LNCaP clone FGC (cell line): ENCODE data around the gene CD52.

Source experiments
- DNase-seq: peaks from one replicate; pipeline ENCODE4 v3.0.0-alpha.2; 2011; ENCODE audit warnings: low read depth
- H3K4me3 ChIP-seq: 2 replicates; pipeline ENCODE4 v1.5.1; 2011; ENCODE audit warnings: mild to moderate bottlenecking, low read depth, low read length, control low read depth
- TF ChIP-seq, protein P1 (sequence below): IDR thresholded peaks from 2 replicates; pipeline ENCODE4 v1.5.1; 2012; ENCODE audit warnings: mild to moderate bottlenecking; ENCODE audit not compliant: control insufficient read depth, insufficient read depth; ENCODE audit errors: extremely low read depth

Gene CD52, protein sequence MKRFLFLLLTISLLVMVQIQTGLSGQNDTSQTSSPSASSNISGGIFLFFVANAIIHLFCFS

DNA sequence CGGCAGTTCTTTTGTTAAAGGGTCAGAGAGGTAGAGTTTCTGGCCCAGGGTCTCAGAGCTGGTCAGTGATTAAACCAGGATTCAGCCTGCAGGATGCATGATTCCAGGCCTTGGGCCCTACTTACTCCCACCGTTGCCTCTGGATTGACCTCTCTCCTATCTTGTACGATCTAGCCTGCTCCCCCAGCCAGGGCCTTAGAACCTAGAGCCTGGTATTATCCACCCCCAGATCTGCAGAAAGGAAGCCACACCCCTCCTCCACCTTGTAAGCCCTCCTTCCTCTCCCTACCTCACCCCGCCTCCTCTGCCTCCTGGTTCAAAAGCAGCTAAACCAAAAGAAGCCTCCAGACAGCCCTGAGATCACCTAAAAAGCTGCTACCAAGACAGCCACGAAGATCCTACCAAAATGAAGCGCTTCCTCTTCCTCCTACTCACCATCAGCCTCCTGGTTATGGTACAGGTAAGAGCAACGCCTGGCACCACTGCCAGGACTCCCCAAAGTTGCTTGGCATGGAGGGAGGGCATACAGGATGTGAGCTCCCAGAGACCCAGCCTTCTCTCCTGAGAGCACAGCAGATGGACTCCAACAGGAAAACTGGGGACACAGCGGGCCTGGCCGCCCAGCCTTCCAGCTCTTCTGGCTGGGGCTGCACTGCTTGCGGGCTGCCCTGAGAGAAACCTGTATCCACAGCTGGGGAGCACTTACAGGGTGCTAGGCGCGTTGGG lies at the start of gene CD52:
Gene CD52 (plus strand): TSS at position 347 of the 726 bp plus-strand sequence. CDS start 60 bp downstream, at position 407.
- no peak within 1 kb of the TSS for H3K4me3 ChIP-seq
- DNase-seq = no peak
- TF ChIP-seq, protein P1, sequence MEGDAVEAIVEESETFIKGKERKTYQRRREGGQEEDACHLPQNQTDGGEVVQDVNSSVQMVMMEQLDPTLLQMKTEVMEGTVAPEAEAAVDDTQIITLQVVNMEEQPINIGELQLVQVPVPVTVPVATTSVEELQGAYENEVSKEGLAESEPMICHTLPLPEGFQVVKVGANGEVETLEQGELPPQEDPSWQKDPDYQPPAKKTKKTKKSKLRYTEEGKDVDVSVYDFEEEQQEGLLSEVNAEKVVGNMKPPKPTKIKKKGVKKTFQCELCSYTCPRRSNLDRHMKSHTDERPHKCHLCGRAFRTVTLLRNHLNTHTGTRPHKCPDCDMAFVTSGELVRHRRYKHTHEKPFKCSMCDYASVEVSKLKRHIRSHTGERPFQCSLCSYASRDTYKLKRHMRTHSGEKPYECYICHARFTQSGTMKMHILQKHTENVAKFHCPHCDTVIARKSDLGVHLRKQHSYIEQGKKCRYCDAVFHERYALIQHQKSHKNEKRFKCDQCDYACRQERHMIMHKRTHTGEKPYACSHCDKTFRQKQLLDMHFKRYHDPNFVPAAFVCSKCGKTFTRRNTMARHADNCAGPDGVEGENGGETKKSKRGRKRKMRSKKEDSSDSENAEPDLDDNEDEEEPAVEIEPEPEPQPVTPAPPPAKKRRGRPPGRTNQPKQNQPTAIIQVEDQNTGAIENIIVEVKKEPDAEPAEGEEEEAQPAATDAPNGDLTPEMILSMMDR = no peak

DNA sequence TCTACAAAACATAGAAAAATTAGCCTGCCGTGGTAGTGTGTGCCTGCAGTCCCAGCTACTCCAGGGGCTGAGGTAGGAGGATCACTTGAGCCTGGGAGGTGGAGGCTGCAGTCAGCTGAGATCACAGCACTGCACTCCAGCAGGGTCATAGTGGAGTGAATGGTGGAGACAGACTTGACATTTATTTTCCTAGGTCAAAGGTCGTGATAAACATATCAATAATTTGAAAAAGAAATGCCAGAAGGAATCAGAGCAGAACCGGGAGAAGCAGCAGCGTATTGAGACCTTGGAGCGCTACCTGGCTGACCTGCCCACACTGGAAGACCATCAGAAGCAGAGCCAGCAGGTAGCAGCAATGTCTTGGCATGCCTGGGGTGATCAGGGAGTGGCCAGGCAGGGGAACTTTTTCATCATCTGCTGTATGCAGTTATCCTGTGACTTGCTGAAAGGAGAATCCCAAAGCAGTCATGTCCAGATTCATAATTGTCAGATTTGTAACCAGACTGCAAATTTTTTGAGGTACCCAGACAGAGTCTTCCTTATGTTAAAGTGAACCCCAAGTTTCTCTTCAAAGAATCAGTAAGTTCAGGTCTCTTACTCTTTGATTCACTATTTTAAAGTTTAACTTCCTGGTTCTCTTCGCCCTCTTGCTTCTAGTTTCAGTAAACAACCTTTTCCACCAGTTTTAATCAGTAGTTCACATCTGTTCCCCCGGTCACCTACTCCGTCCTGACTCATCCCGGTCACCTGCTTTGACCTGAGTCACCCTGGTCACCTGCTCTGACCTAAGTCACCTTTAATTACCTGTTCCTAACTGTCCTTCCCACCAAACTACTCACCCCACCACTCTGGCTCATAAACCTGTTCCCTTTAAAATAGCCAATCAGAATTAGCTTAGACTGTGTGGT lies 49.2 kb upstream of the CD52 start:
- TF ChIP-seq, protein P1 = no peak
- no peak overlapping the region for H3K4me3 ChIP-seq
- DNase-seq = no peak

DNA sequence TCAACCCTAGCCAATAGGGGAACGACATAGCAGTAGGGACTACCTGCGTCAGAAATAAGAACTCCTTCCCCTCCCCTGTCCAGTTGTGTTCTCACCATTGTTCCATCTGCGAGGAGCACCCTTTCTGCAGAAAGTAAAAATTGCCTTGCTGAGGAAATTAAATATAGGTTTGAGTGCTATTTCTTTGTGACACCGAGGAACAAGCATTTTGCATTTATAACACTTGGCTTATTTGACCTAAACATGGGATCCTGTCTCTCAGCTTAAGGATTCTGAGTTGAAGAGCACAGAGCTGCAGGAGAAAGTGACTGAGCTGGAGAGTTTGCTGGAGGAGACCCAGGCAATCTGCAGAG lies 48.6 kb upstream of the CD52 start:
- TF ChIP-seq, protein P1 = no peak
- DNase-seq = no peak

DNA sequence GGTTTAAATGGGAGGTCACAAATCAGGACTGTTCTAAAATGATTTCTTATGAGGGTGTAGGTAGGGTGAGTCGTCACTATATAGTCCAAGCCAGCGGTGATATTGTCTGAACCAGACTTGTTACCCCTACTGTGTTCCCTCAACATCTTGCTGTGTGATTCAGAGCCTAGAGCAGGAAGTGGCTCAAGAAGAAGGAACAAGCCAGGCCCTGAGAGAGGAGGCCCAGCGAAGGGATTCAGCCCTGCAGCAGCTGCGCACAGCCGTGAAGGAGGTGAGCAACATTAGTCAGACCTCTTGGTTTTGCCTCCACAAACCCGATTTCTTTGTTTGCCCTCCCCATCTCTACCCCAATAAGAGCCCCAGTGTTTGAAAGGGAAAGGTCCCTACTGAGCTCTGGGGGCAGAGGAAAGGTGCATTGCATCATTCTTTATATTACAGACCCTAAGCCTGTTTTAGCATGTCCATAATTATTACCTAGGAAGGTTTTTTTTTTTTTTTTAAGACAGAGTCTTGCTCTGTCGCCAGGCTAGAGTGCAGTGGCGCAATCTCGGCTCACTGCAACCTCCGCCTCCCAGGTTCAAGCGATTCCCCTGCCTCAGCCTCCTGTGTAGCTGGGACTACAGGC lies 42.8 kb upstream of the CD52 start:
- TF ChIP-seq, protein P1 = no peak
- H3K4me3 ChIP-seq = no peak overlapping the region
- DNase-seq = no peak

More for the DNA sequence above, 48.6 kb upstream of the CD52 start:
- H3K4me3 ChIP-seq = no peak overlapping the region

DNA sequence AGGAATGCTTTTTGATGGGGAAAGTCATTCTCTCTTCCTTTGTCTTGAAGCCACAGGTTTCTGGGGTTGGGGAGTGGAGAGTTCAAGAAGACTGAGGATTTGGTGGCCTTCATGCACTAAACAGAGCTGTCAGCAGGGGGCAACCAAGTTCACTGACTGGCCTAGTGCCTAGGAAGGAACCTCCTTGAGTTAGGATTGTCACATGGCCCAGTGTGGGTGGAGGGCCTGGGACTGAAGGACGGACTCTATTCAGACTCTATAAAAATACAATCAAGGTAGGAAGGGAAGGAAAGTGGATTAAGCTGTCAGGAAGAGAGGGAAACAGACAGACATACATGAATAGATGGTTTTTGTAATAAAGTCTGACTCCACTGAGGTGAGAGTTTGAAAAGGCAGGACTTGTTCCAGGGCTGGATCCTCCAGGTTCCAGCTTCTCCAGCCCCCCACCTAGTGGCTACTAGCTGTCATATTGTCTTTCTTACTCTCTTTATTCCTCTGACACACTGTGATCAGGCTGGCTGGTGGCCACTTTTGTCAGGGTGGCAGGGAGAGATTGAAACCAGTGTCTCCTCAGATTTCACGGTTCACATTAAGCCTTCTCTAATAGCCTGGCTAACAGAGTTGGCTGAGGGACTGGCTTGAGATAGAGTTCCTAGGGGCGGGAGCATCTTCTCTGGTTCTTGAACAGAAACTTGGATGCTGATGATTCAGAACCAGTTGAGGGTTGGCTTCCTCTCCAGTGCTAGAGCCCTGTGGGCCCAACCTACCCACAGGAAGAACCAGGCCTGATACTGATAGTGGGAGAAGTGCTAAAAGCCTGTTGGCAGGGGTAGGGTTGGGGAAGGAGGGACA lies 42.0 kb upstream of the CD52 start:
- peak; percentile 50 for DNase-seq
- H3K4me3 ChIP-seq = no peak overlapping the region
- TF ChIP-seq, protein P1 = peak; percentile 75

DNA sequence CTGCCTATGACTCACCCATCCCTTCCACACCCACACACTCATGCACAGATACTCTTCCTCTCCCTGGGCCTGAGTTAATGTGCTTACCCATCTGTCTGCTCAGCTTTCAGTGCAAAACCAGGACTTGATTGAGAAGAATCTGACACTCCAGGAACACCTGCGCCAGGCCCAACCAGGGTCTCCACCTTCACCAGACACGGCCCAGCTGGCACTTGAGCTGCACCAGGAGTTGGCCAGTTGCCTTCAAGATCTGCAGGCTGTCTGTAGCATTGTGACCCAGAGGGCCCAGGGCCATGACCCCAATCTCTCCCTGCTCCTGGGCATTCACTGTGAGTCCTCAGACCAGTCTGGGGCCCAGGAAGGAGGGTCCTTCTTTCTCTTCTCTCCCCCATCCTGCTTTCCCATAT lies 41.3 kb upstream of the CD52 start:
- no peak for DNase-seq
- no peak overlapping the region for H3K4me3 ChIP-seq
- TF ChIP-seq, protein P1 = no peak
